H7 (cell line): ENCODE data around the gene MCC. TPM values are rescaled to one million over a fixed set of nuclear protein-coding genes. Genes with fewer than 3 reads are reported as not detected.

Experiments used
- DNase-seq: peaks from one replicate; pipeline ENCODE4 v3.0.0; 2012
- H3K27me3 ChIP-seq: 2 replicates; pipeline ENCODE4 v1.6.0; 2011; ENCODE audit warnings: mild to moderate bottlenecking, low read length; ENCODE audit not compliant: control insufficient read depth, insufficient read depth
- H3K36me3 ChIP-seq: replicated peaks from 2 replicates; pipeline ENCODE4 v1.5.1; 2011; ENCODE audit warnings: low read length; ENCODE audit not compliant: control insufficient read depth, insufficient read depth
- H3K4me3 ChIP-seq: 2 replicates; pipeline ENCODE4 v1.5.1; 2011; ENCODE audit warnings: low read depth, mild to moderate bottlenecking, control low read depth, low read length, moderate library complexity; ENCODE audit not compliant: insufficient read depth
- total RNA-seq: library from RNA; depleted of rRNA; stranded (reverse); fragments of >200 nt; shearing (Covaris generic); gene quantifications from 2 replicates; pipeline ENCODE4 v1.2.3, GENCODE V29; 2014

The MCC gene
- total RNA-seq, 1 experiment from 2014 or later, result 23.0 TPM

DNA sequence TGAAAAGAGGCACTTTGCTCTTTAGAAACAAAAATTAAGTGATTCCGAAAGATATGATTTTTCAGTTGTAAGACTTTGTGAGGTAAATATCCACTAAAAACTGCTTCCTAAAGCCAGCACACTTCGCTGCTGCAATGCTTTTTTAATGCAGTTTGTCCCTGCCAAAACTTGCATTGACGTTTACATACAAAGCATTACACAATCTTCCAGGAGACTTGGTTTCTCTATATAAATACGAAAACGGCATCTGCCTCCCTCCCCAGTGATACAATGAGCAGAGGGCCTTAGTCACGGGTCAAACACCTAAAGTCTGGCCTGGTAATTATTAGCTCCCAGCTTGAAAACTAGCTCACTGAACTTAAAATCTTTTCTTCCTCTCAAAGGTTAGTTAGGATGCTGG lies 224.2 kb downstream of the MCC start:
- no peak overlapping the region for H3K4me3 ChIP-seq
- no peak for DNase-seq
- no peaks in the 10 kb centered on the region for H3K27me3 ChIP-seq
- H3K36me3 ChIP-seq, result no peaks in the 10 kb centered on the region

DNA sequence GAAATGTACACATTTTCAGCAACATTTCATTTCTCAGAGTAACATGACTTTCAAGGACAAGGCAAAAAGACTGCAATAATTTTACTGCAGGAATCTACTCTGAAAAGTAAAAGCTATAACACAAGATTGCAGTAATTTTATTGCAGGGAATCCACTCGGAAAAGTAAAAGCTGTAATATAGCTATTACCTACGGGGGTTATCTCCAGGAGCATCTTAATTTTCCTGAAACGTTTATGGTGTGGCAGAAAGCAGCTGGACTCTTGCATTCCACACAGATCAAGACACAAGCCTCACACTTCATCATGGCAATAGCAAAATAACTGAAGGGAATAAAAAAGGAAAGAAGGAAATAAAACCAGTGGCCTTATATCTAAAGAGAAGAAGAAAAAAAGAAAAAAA lies 224.7 kb downstream of the MCC start:
- DNase-seq, result no peak
- no peak overlapping the region for H3K4me3 ChIP-seq

DNA sequence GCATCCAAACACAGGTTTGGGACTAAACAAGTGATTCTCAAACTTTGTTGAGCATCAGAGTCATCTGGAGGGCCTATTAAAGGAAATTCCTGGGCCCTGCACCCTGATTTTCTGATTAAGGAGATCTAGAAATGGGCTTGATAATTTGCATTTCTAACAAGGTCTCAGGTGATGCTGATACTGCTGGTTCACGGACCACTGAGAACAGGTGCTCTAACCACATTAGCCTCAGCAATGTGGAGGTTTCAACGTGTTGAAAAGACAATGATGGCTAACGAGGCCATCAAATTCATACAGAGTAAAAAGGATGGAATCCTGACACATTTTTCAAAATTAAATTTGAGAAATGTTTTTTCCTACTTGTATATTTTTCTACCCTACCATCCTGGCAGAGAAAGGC lies 225.6 kb downstream of the MCC start:
- no peak for DNase-seq
- no peaks in the 10 kb centered on the region for H3K27me3 ChIP-seq
- no peaks in the 10 kb centered on the region for H3K36me3 ChIP-seq
- H3K4me3 ChIP-seq, result no peak overlapping the region

More for the DNA sequence above, 224.7 kb downstream of the MCC start:
- Histone ChIP-seq H3K36me3 (no peaks in the 10 kb centered on the region), H3K27me3 (no peaks in the 10 kb centered on the region)

DNA sequence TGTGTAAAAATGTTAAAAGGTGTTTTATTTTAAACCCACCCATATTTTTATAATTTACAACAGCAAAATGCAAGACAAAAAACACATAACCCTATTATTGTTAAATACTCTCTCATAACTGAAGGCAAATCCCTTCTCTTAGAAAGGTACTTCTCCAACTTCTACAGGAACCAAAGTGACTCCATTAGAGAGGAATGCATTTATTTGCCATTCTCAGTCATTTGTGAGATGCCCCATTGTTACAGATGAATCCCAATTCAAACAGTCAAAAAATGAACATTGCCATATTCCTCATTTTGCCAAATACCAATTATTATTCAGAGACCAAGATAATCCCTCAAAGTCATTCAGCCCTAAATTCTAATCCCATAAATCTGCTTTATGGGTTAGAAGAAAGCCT lies 229.2 kb downstream of the MCC start:
- H3K4me3 ChIP-seq, result no peak overlapping the region
- DNase-seq, result no peak
- no peaks in the 10 kb centered on the region for H3K36me3 ChIP-seq
- no peaks in the 10 kb centered on the region for H3K27me3 ChIP-seq

DNA sequence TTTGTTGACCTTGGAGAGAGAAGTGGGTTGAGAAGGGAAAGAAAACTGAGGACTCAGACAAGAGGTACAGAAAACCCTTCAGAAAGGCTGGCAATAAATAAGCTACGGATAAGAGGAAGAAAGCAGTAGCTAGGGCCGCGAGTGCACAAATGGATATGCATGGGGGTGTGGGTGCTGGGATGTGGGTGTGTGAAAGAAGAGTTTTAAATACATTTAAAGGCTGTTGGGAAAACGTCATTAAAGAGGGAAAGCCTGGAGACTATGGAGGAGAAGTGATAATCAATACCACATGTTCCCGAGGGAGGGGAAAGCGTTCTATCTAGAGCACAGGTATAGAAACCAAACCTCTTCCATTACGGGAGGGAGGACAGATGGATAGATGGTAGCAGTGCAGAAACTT lies 230.7 kb downstream of the MCC start:
- Histone ChIP-seq H3K36me3 (no peaks in the 10 kb centered on the region), H3K4me3 (no peak overlapping the region), H3K27me3 (no peaks in the 10 kb centered on the region)
- no peak for DNase-seq

DNA sequence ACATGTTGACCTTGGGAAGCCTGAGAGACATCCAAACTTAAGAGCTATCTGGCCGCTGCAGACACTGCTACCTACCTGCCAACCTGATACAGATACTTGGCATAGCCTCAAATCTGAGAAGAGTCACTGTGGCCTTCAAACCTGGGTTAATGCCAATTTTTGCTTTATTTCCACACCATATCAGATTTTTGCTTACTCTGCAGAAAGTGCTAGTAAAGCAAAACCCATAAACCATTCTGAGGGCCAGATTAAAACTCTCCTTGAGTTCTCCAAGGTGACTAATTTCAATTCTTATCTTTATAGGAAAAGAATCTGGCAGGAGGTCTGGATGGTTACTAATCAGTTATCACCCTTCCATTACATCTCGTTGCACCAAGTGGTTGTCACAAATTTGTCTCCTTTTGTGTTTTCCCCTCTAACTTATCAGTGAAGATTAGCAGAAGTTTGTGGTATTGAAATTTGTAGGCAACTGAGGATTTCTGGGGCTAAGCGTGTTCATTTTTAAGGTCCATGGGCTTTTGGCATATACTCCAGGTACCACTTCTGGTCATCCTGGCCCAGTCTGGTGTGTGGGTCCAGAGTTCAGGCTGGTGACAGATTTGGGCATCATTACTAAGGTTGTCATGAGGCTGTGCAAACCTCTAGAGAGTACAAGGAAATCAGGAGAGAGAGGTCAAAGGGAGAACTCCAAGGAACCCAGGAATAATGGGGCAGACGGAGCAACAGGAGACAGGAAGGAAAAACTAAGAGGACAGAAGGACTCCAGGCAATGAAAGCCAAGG lies 231.4 kb downstream of the MCC start:
- Histone ChIP-seq H3K4me3 (no peak overlapping the region), H3K36me3 (no peaks in the 10 kb centered on the region), H3K27me3 (no peaks in the 10 kb centered on the region)
- no peak for DNase-seq

DNA sequence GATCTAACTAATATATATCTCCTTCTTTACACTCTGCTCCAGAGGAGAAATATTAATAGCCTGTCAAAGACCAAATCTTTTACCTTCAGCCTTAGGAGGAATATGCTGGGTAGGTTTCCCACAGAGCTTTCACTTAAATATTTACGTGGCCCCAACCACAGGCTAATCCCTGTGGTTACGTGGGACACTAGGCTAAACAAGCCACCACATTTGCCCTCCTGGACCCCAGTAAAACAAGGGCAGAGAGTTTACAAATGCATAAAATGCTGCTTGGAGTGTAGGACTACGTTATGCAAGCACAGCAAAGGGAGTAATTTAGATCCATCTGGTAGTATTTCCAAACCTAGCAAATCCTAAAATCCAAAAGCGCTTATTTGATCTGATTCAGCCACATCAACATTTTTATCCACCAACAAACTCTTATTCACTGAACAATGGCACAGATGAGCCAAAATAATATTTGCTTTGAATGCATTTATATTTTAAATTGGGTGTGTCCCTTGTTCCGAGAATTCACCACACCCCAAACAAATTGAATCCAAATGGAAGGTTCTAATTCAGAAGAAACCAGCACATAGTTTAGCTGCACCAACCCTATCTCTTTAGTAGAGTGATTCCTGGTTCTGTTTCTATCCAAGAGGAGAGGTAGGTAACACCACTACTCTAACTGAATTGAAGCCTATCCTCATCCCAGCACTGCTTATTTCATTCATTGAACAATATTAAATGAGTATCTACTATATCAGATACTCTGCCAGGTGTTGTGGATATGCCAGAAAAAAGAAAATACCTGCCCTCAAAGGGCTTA lies 232.5 kb downstream of the MCC start:
- no peak for DNase-seq
- no peaks in the 10 kb centered on the region for H3K36me3 ChIP-seq
- no peaks in the 10 kb centered on the region for H3K27me3 ChIP-seq
- H3K4me3 ChIP-seq, result no peak overlapping the region

DNA sequence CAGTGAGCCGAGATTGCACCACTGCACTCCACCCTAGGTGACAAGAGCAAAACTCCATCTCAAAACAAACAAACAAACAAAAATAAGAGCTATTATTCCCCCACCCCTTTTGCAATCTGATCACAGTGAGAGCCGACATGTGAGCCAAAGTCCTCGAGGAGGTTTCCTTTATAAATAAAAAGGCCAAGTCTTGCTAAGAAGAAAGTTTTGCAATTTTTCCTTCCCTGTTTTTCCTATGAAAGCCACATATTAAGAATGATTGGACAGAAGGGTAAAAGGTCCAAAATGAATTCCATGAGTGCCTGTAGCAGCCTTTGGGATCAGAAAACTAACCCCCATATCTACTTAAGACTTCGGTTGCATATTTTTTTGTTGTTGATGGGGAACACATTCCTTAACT lies 233.1 kb downstream of the MCC start:
- DNase-seq, result no peak
- Histone ChIP-seq H3K4me3 (no peak overlapping the region), H3K36me3 (no peaks in the 10 kb centered on the region)

DNA sequence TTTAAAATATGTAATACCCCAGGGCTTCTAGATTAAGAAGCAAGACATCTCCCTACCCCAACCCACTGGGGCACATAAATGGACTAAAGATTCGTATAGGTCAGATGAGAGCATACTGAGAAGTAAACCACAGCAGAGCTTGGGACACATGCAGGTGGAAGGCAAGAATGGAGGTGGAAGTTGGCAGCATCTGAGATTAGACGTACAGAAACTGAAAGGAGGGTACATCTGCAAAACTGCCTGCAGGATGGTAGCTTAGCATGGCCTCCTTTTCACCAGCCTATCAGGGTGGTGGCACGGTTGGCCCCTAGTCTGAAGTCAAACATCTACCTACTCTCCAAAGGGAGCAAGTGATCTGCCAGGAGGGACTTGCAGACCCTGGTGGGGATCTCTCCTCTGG lies 235.2 kb downstream of the MCC start:
- Histone ChIP-seq H3K36me3 (no peaks in the 10 kb centered on the region), H3K27me3 (no peaks in the 10 kb centered on the region), H3K4me3 (no peak overlapping the region)
- DNase-seq, result no peak

More for the DNA sequence above, 233.1 kb downstream of the MCC start:
- no peaks in the 10 kb centered on the region for H3K27me3 ChIP-seq

DNA sequence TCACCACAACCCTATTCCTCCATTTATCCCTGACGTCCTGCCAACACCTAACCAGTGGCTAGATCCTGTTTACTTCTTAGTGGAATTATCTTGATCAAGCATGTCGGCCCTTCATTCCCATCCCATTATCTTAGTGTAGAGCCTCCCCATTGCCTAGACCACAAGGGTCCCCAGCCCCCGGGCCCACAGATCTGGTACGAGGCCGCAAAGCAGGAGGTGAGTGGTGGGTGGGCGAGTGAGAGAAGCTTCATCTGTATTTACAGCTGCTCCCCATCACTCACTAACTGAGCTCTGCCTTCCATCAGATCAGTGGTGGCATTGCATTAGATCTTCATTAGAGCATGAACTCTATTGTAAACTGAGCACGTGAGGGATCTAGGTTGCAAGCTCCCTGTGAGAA lies 236.2 kb downstream of the MCC start:
- H3K4me3 ChIP-seq, result no peak overlapping the region
- H3K36me3 ChIP-seq, result no peaks in the 10 kb centered on the region
- no peaks in the 10 kb centered on the region for H3K27me3 ChIP-seq
- no peak for DNase-seq

DNA sequence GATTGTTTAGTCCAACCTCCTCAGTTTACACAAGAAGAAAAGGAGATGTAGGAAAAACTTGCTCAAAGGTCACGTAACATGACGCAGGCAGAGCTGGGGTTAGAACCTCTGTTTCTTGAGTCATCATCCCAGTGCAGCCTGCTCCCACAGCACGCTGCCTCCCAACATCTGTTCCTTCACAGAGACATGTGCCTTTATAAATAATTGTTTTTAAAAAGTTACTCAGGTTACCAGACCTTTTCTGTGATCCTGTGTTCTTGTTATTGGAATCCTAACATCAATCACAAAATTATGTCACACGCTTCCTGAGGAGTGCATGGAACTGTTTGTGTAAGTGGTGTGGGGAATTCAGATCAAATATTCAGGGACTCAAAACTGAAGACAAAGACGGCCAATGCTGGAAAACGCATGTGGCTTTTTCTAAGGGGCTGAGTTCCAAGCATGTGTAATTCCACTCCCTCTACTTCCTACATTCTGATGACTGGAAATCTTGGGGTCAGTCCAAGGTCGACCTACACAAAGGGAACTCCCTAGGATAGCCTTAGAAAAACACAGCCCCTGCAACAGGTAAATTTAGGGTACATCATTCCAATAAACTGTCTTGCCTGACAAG lies 237.8 kb downstream of the MCC start:
- H3K4me3 ChIP-seq, result no peak overlapping the region
- no peaks in the 10 kb centered on the region for H3K36me3 ChIP-seq
- DNase-seq, result no peak
- no peaks in the 10 kb centered on the region for H3K27me3 ChIP-seq

DNA sequence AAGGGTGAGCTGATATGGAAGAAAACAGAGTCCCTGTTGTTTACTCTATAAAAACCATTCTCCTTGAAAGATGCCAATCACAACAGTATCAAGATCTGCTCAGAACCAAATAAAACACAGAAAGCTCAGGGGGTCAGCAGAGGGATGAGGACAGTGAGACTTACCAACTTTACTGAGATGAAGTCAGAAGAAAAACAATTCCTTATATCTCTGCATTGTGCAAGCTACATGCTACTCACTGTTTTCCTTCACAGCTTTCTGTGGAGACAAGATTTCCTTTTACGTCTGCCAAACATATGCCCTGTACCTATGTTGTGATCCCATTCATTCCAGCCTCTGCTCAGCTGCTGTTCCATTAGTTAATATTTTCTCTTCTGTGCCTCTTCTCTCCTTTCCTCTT lies 239.0 kb downstream of the MCC start:
- Histone ChIP-seq H3K4me3 (no peak overlapping the region), H3K27me3 (no peaks in the 10 kb centered on the region), H3K36me3 (no peaks in the 10 kb centered on the region)
- no peak for DNase-seq

DNA sequence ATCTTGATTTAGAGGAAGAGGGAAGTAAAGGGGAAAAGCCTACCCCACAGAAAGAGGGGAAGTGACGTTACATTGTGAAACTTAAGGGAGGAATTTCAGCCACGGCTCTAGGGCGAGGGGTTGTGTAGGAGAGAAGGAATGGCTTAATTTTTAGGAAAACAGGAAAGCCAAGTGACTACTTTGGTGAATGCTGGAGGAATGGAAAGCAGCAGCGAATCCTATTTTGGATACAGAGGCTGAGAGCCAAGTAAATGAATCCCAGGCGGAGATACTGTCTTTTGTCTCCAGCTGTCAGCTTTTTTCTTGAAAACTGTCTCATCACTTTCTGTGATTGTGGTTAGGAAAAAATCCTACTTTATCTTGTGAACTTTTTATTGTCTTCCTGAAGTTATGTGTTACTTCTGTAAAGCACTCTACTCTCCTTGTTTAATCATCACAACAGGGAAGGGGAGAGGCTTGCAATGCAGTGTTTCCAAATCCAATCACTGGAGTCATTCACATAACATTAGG lies 241.8 kb downstream of the MCC start:
- Histone ChIP-seq H3K4me3 (no peak overlapping the region), H3K36me3 (no peaks in the 10 kb centered on the region), H3K27me3 (no peaks in the 10 kb centered on the region)
- DNase-seq, result no peak

DNA sequence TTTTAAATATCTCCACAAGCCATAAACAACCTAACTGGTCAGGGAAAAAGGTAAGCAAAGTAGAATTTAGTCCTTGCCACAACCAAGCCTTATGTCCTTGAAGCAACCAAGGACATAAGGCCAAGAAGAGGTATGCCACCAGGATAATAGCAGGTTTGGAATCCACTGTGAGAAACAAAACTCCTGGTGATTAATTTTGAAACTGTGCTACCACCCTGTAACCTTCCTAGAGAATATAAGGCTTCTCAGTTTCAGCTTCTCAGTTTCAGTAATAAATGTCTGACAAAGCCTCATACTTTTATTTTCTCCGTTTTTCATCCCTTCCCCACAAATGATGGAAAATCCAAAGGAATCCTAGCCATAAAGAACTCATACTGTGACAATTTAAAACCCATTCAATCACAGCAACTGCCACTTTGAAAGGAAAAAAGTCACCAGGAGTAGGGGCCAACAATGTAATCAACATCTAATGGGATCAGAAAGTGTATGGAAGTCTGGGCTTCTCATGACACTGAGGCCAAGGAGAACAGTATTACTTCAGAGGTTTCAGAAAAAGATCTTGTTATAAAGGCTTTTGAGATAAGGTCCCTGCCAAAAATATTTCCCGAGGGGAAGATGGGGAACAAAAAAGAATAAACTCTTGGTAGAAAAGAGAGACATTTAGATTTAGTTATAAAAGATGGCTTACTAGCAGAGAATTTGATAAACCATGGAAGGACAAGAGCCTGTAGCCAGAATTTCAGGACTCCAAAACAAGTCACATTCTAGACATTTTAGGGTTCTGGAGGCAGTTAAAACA lies 242.6 kb downstream of the MCC start:
- Histone ChIP-seq H3K27me3 (no peaks in the 10 kb centered on the region), H3K36me3 (no peaks in the 10 kb centered on the region), H3K4me3 (no peak overlapping the region)
- DNase-seq, result no peak
